GM12801 (cell line): Measurements from ENCODE around the gene VAV2.

Source experiments
- TF ChIP-seq, protein P1 (sequence below): IDR thresholded peaks from one replicate; pipeline ENCODE4 v1.5.1; 2011; ENCODE audit warnings: control low read depth; ENCODE audit not compliant: insufficient read length; ENCODE audit errors: extremely low read depth

The VAV2 gene

DNA sequence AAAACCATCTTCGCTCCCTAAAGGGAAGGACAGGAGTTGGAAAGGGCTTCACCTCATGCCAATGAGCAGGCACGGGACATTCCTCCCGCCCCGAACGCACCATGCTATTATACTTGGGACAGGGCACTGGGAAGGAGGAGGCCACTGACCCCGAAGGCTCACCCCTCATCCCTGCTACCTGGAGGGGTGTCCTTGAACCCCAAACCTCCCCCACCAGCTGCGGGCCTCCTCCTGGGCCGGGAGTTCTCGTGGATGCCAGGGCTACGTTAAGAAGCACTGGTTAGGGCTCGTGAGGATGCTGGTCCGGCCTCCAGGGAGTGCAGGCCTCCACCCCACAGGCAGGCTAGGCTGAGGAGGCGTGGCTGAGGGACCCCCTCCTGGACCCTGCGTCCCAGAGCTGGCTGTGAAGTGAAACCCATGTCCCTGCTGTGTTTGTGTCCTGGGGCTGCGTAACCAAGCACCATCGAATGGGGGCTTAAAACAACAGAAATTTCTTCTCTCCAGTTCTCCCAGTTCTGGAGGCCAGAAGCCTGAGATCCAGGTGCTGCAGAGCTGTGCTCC lies 142.9 kb downstream of the VAV2 start:
- TF ChIP-seq, protein P1, sequence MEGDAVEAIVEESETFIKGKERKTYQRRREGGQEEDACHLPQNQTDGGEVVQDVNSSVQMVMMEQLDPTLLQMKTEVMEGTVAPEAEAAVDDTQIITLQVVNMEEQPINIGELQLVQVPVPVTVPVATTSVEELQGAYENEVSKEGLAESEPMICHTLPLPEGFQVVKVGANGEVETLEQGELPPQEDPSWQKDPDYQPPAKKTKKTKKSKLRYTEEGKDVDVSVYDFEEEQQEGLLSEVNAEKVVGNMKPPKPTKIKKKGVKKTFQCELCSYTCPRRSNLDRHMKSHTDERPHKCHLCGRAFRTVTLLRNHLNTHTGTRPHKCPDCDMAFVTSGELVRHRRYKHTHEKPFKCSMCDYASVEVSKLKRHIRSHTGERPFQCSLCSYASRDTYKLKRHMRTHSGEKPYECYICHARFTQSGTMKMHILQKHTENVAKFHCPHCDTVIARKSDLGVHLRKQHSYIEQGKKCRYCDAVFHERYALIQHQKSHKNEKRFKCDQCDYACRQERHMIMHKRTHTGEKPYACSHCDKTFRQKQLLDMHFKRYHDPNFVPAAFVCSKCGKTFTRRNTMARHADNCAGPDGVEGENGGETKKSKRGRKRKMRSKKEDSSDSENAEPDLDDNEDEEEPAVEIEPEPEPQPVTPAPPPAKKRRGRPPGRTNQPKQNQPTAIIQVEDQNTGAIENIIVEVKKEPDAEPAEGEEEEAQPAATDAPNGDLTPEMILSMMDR = no peak

DNA sequence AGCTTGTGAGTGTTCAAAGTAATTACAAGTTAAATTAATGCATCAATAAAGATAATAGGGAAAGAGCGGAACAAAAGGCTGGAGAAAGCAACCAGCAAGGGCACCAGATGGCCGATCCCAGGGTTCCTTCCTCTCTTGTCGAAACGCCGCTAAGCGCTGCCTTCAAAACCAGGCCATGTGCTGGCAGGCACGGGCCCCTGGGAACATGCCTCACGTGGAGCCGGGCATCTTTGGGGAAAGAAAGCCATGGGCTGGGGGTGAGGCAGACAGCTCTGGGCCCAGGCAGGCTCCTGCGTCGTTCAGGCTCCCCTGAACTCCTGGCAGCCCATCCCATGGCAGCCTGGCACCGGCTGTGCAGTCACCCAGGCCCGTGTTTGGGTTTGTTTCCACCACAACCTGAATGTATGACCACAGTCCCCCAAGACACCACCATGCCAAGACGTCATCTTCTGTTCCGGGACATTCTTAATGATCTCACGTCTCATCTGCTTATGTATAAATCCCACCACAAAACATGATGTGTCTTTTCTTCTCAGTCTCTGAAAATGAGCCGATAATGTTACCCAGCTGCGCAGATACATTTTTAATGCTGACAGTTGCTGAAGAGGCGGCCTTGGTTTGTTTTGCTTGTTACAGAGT lies 143.5 kb downstream of the VAV2 start:
- TF ChIP-seq, protein P1 = no peak

GRCh38 chr9:133846483-133847090 lies 145.5 kb downstream of the VAV2 start:
- TF ChIP-seq, protein P1 = no peak

GRCh38 chr9:133845440-133845839 lies 146.7 kb downstream of the VAV2 start:
- TF ChIP-seq, protein P1 = no peak

GRCh38 chr9:133844881-133845410 lies 147.2 kb downstream of the VAV2 start:
- TF ChIP-seq, protein P1 = no peak

DNA sequence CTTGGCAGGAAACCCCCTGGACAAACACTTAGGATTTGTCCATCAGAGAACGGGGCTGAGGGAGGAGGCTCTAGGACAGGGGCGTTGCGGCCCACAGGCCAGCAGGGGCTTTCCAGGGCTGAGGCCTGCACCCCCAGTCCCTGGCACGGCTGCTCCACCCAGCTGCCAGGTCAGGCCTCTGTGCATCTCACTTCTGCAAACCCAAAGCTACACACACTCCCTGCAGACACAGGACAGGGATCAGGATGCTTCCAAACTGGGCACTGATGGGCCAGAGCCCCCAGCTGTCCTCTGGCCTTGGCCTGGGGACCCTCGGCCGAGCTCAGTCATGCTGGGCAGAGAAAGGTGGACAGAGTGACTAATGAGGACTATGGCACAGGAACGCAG lies 147.7 kb downstream of the VAV2 start:
- TF ChIP-seq, protein P1 = no peak

- TF ChIP-seq, protein P1 = no peak
Observed at GRCh38 chr9:133843751-133844397, 148.2 kb downstream of the VAV2 start.
